ENCODE results near the gene CRMP1. TPM values are rescaled to one million over a fixed set of nuclear protein-coding genes. Genes with fewer than 3 reads are reported as not detected.

The CRMP1 gene
- total and polyA plus RNA-seq, 7 experiments from 2014 or later, result 0.46 TPM; not detected in 6

GRCh38 chr4:5783486-5783885 is 109.4 kb downstream of the CRMP1 start:
- POLR2A ChIA-PET, result no interaction called here
- CTCF ChIA-PET, result no interaction called here

GRCh38 chr4:5782829-5783476 is 109.9 kb downstream of the CRMP1 start:
- Histone ChIP-seq H3K9me3 (ENCODE audit: control insufficient read depth in 2 of 3, low read length in 3 of 3) (no peaks in the 10 kb centered on the region), H3K36me3 (ENCODE audit: control insufficient read depth in 2 of 3, insufficient read depth in 3 of 3, low read length in 3 of 3) (no peaks in the 10 kb centered on the region), H3K27ac (ENCODE audit: low read depth, low read length) (no peak overlapping the region), H3K27me3 (ENCODE audit: control insufficient read depth in 2 of 2, insufficient read depth in 2 of 2, low read length in 2 of 2) (no peaks in the 10 kb centered on the region), H3K4me3 (ENCODE audit: low read length) (no peak overlapping the region), H3K4me1 (ENCODE audit: control insufficient read depth in 2 of 2, insufficient read depth in 2 of 2, low read length in 2 of 2) (no peaks in the 10 kb centered on the region)
- Mint-ChIP-seq H3K27ac (no peak overlapping the region), H3K4me1 (peaks cover 0 to 2% (median 0%) of the 10 kb centered on the region in 7 donors), H3K36me3 (no peaks in the 10 kb centered on the region), H3K4me3 (no peak overlapping the region), H3K9me3 (peaks cover 0 to 14% (median 0%) of the 10 kb centered on the region in 11 donors), H3K27me3 (peaks cover 0 to 16% (median 5%) of the 10 kb centered on the region in 5 donors)
- DNase-seq (no peak), ATAC-seq (peak; percentile 14)
- CTCF ChIA-PET, result no interaction called here
- intact Hi-C loops (cut with micrococcal nuclease), result no loop called here
- POLR2A ChIA-PET, result no interaction called here

More at GRCh38 chr4:5783486-5783885, 109.4 kb downstream of the CRMP1 start:
- Mint-ChIP-seq H3K9me3 (peaks cover 0 to 14% (median 0%) of the 10 kb centered on the region in 11 donors), H3K4me1 (peaks cover 0 to 2% (median 0%) of the 10 kb centered on the region in 7 donors), H3K27ac (no peak overlapping the region), H3K36me3 (no peaks in the 10 kb centered on the region), H3K4me3 (no peak overlapping the region), H3K27me3 (peaks cover 0 to 16% (median 5%) of the 10 kb centered on the region in 5 donors)
- DNase-seq (no peak), ATAC-seq (no peak)
- intact Hi-C loops (cut with micrococcal nuclease), result no loop called here
- H3K4me3 ChIP-seq (ENCODE audit: low read length), result no peak overlapping the region
- H3K36me3 ChIP-seq (ENCODE audit: control insufficient read depth in 2 of 3, insufficient read depth in 3 of 3, low read length in 3 of 3), result no peaks in the 10 kb centered on the region
- no peaks in the 10 kb centered on the region for H3K27me3 ChIP-seq (ENCODE audit: control insufficient read depth in 2 of 2, insufficient read depth in 2 of 2, low read length in 2 of 2)
- H3K4me1 ChIP-seq (ENCODE audit: control insufficient read depth in 2 of 2, insufficient read depth in 2 of 2, low read length in 2 of 2), result no peaks in the 10 kb centered on the region
- H3K9me3 ChIP-seq (ENCODE audit: control insufficient read depth in 2 of 3, low read length in 3 of 3), result no peaks in the 10 kb centered on the region
- H3K27ac ChIP-seq (ENCODE audit: low read depth, low read length), result no peak overlapping the region

- Histone ChIP-seq H3K4me1 (ENCODE audit: control insufficient read depth in 2 of 2, insufficient read depth in 2 of 2, low read length in 2 of 2) (no peaks in the 10 kb centered on the region), H3K36me3 (ENCODE audit: control insufficient read depth in 2 of 3, insufficient read depth in 3 of 3, low read length in 3 of 3) (no peaks in the 10 kb centered on the region), H3K4me3 (ENCODE audit: low read length) (no peak overlapping the region), H3K9me3 (ENCODE audit: control insufficient read depth in 2 of 3, low read length in 3 of 3) (peaks cover 0 to 9% (median 2%) of the 10 kb centered on the region in 3 experiments), H3K27ac (ENCODE audit: low read depth, low read length) (no peak overlapping the region), H3K27me3 (ENCODE audit: control insufficient read depth in 2 of 2, insufficient read depth in 2 of 2, low read length in 2 of 2) (no peaks in the 10 kb centered on the region)
- peaks cover 0 to 16% (median 5%) of the 10 kb centered on the region in 5 donors for H3K27me3 Mint-ChIP-seq
- peaks cover 0 to 2% (median 0%) of the 10 kb centered on the region in 7 donors for H3K4me1 Mint-ChIP-seq
- ChIA-PET CTCF (no interaction called here), POLR2A (no interaction called here)
- intact Hi-C loops (cut with micrococcal nuclease), result no loop called here
- ATAC-seq, result no peak
- no peak overlapping the region for H3K4me3 Mint-ChIP-seq
- no peak for DNase-seq
- peaks cover 0 to under 1% (median 0%) of the 10 kb centered on the region in 5 donors for H3K36me3 Mint-ChIP-seq
- H3K27ac Mint-ChIP-seq, result no peak overlapping the region
- H3K9me3 Mint-ChIP-seq, result peaks cover 0 to 17% (median 7%) of the 10 kb centered on the region in 11 donors
Measured at GRCh38 chr4:5781691-5782090, 111.2 kb downstream of the CRMP1 start.

GRCh38 chr4:5780831-5781480 is 111.9 kb downstream of the CRMP1 start:
- ChIA-PET POLR2A (no interaction called here), CTCF (no interaction called here)
- Mint-ChIP-seq H3K4me3 (no peak overlapping the region), H3K27me3 (peaks cover 0 to 16% (median 5%) of the 10 kb centered on the region in 5 donors), H3K4me1 (peaks cover 0 to 2% (median 0%) of the 10 kb centered on the region in 7 donors), H3K27ac (no peak overlapping the region), H3K9me3 (peaks cover 0 to 24% (median 13%) of the 10 kb centered on the region in 11 donors), H3K36me3 (peaks cover 0 to 5% (median 0%) of the 10 kb centered on the region in 5 donors)
- no peak for DNase-seq
- Histone ChIP-seq H3K4me3 (ENCODE audit: low read length) (no peak overlapping the region), H3K27ac (ENCODE audit: low read depth, low read length) (no peak overlapping the region), H3K36me3 (ENCODE audit: control insufficient read depth in 2 of 3, insufficient read depth in 3 of 3, low read length in 3 of 3) (no peaks in the 10 kb centered on the region), H3K9me3 (ENCODE audit: control insufficient read depth in 2 of 3, low read length in 3 of 3) (peaks cover 0 to 15% (median 2%) of the 10 kb centered on the region in 3 experiments), H3K27me3 (ENCODE audit: control insufficient read depth in 2 of 2, insufficient read depth in 2 of 2, low read length in 2 of 2) (no peaks in the 10 kb centered on the region), H3K4me1 (ENCODE audit: control insufficient read depth in 2 of 2, insufficient read depth in 2 of 2, low read length in 2 of 2) (no peaks in the 10 kb centered on the region)
- intact Hi-C loops (cut with micrococcal nuclease), result no loop called here
- no peak for ATAC-seq

- no peak for DNase-seq
- ChIA-PET CTCF (no interaction called here), POLR2A (no interaction called here)
- no peak overlapping the region for H3K27ac Mint-ChIP-seq
- H3K4me3 Mint-ChIP-seq, result no peak overlapping the region
- Histone ChIP-seq H3K36me3 (ENCODE audit: control insufficient read depth in 2 of 3, insufficient read depth in 3 of 3, low read length in 3 of 3) (no peaks in the 10 kb centered on the region), H3K4me3 (ENCODE audit: low read length) (no peak overlapping the region), H3K27me3 (ENCODE audit: control insufficient read depth in 2 of 2, insufficient read depth in 2 of 2, low read length in 2 of 2) (no peaks in the 10 kb centered on the region), H3K27ac (ENCODE audit: low read depth, low read length) (no peak overlapping the region), H3K4me1 (ENCODE audit: control insufficient read depth in 2 of 2, insufficient read depth in 2 of 2, low read length in 2 of 2) (no peaks in the 10 kb centered on the region), H3K9me3 (ENCODE audit: control insufficient read depth in 2 of 3, low read length in 3 of 3) (peaks cover 0 to 15% (median 6%) of the 10 kb centered on the region in 3 experiments)
- H3K9me3 Mint-ChIP-seq, result peaks cover 0 to 29% (median 11%) of the 10 kb centered on the region in 11 donors
- H3K36me3 Mint-ChIP-seq, result peaks cover 0 to 5% (median 0%) of the 10 kb centered on the region in 5 donors
- H3K4me1 Mint-ChIP-seq, result peaks cover 0 to 3% (median 0%) of the 10 kb centered on the region in 7 donors
- no peak for ATAC-seq
- intact Hi-C loops (cut with micrococcal nuclease), result no loop called here
- peaks cover 0 to 11% (median 3%) of the 10 kb centered on the region in 5 donors for H3K27me3 Mint-ChIP-seq
Measured at GRCh38 chr4:5776510-5776909, 116.4 kb downstream of the CRMP1 start.

GRCh38 chr4:5774416-5775036 is 118.4 kb downstream of the CRMP1 start:
- H3K4me3 ChIP-seq (ENCODE audit: low read length), result no peak overlapping the region
- H3K27me3 ChIP-seq (ENCODE audit: control insufficient read depth in 2 of 2, insufficient read depth in 2 of 2, low read length in 2 of 2), result no peaks in the 10 kb centered on the region
- H3K36me3 ChIP-seq (ENCODE audit: control insufficient read depth in 2 of 3, insufficient read depth in 3 of 3, low read length in 3 of 3), result no peaks in the 10 kb centered on the region
- intact Hi-C loops (cut with micrococcal nuclease), result no loop called here
- ATAC-seq (no peak), DNase-seq (no peak)
- Mint-ChIP-seq H3K4me3 (no peak overlapping the region), H3K27ac (no peak overlapping the region), H3K27me3 (peaks cover 0 to 4% (median 3%) of the 10 kb centered on the region in 5 donors), H3K9me3 (peaks cover 4 to 24% (median 10%) of the 10 kb centered on the region in 11 donors), H3K4me1 (peaks cover 0 to 3% (median 0%) of the 10 kb centered on the region in 7 donors), H3K36me3 (peaks cover 0 to 5% (median 0%) of the 10 kb centered on the region in 5 donors)
- ChIA-PET POLR2A (no interaction called here), CTCF (no interaction called here)
- no peak overlapping the region for H3K27ac ChIP-seq (ENCODE audit: low read depth, low read length)
- peaks cover 0 to 15% (median 6%) of the 10 kb centered on the region in 3 experiments for H3K9me3 ChIP-seq (ENCODE audit: control insufficient read depth in 2 of 3, low read length in 3 of 3)
- H3K4me1 ChIP-seq (ENCODE audit: control insufficient read depth in 2 of 2, insufficient read depth in 2 of 2, low read length in 2 of 2), result no peaks in the 10 kb centered on the region
